Measurements from ENCODE around the gene PTTG1. TPM values are rescaled to one million over a fixed set of nuclear protein-coding genes. Genes with fewer than 3 reads are reported as not detected.

The PTTG1 gene
- total and polyA plus RNA-seq, 9 of the 15 experiments (the other 6 are each of a cell fraction or from before 2014, with no cell fraction given), result 193 to 1,088 (median 349) TPM

GRCh38 chr5:160439205-160439600, 17.5 kb downstream of the PTTG1 start (continued):
- TF ChIP-seq CTCFL (IDR thresholded peaks at IDR 0.05; ENCODE audit: borderline replicate concordance, insufficient read depth, low read depth, low read length, poor library complexity, severe bottlenecking) (peak; percentile 50), FOS (IDR thresholded peaks at IDR 0.05; ENCODE audit: extremely low read depth, insufficient read length) (no peak)

DNA sequence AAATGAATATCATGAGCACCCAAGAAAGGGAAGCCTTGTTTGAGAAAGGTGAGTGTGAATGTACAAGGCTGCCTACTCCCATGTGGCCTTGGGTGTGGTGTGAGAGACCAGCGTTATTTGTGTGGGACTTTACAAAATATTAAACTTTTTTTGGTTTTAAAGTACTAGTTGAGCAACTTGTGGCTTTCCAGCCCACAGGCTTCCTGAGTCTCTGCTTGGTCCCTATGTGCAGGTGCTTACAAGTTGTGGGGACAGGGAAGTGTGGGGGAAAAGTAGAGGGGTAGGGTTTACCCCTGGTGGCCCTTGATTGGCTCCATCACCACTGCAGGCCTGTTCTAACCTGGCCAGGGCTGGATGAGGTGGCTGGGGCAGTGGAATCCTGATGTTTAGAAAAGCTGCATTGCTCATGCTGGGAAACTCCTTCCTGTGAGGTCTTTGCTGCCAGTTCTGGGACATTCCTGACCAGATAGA, 19.7 kb downstream of the PTTG1 start:
- intact Hi-C loops (cut with micrococcal nuclease), result no loop called here
- no peak for TF ChIP-seq FUS (optimal IDR thresholded peaks at IDR 0.05; ENCODE audit: low read depth, low read length)
- Histone ChIP-seq H3K27ac (ENCODE audit: extremely low read depth, low read depth, low read length) (no peak overlapping the region), H2AFZ (ENCODE audit: low read depth, low read length) (no peak overlapping the region), H3K36me3 (ENCODE audit: control insufficient read depth, insufficient read depth, low read length) (no peaks in the 10 kb centered on the region), H4K20me1 (replicated peaks; ENCODE audit: control insufficient read depth, insufficient read depth, low read length) (no peaks in the 10 kb centered on the region; the same call in 1 of the 2 replicates), H3K27me3 (ENCODE audit: control insufficient read depth in 2 of 2, insufficient read depth in 2 of 2, low read length in 2 of 2) (no peaks in the 10 kb centered on the region; a peak in 1 of 5 replicates), H3K9me1 (ENCODE audit: control insufficient read depth, insufficient read depth, low read length) (no peaks in the 10 kb centered on the region), H3K4me1 (replicated peaks in 1 of 2; ENCODE audit: control insufficient read depth in 2 of 2, insufficient read depth in 2 of 2, low read length in 2 of 2) (peaks cover 0 to 7% of the 10 kb centered on the region in 2 experiments; a peak in 2 of 5 replicates), H3K4me2 (ENCODE audit: insufficient read depth, low read length) (no peak overlapping the region), H3K9ac (ENCODE audit: insufficient read depth in 1 of 2, low read depth in 2 of 2, low read length in 2 of 2) (no peak overlapping the region), H3K9me3 (replicated peaks; ENCODE audit: control insufficient read depth, insufficient read depth, low read depth, low read length) (no peaks in the 10 kb centered on the region), H3K4me3 (no peak overlapping the region), H3K79me2 (ENCODE audit: control insufficient read depth, insufficient read depth, low read length) (no peaks in the 10 kb centered on the region)
- ATAC-seq (no peak), FAIRE-seq (no peak), DNase-seq (ENCODE audit: extremely low read depth in 1 of 4, low spot score in 3 of 4) (no peak)
- 0% methylated on average over 1 of the region's 1 CpG for WGBS (ENCODE audit: insufficient coverage, low coverage, missing lambda C conversion rate)
- POLR2A ChIA-PET, result interaction anchor here (0.7 to 1.4 kb wide), 2 partner anchors 17 to 41 kb away, joined by 3 to 4 read pairs; partner anchors contain the start of gene FAM200C
- CTCF ChIA-PET (ENCODE audit: low intra/inter-chr PET ratio), result interaction anchor here (0.5 kb wide), 1 partner anchor 134 kb away, joined by 3 read pairs; no protein-coding TSS in a partner anchor
- in situ Hi-C loops (cut with MboI), result no loop called here
- BruUV-seq (replicated peaks), result no TSS peak

Data from K562 (cell line).